ENCODE results near the gene UBLCP1.

DNA sequence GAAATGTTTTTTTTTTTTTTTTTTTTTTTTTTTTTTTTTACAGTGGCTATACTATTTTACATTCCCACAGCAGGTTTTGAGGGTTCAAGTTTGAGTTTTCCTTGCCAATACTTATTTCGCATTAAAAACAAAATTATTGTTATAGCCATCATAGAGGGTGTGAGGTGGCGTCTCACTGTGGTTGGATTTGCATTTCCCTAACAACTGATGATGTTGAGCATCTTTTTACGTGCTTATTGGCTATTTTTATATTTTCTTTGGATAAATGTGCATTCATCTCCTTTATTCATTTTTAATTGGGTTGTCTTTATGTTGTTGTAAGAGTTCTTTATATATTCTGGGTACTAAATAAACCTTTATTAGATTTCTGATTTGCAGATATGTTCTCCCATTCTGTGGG lies 18.9 kb upstream of the UBLCP1 start:
- TF ChIP-seq, protein P1, sequence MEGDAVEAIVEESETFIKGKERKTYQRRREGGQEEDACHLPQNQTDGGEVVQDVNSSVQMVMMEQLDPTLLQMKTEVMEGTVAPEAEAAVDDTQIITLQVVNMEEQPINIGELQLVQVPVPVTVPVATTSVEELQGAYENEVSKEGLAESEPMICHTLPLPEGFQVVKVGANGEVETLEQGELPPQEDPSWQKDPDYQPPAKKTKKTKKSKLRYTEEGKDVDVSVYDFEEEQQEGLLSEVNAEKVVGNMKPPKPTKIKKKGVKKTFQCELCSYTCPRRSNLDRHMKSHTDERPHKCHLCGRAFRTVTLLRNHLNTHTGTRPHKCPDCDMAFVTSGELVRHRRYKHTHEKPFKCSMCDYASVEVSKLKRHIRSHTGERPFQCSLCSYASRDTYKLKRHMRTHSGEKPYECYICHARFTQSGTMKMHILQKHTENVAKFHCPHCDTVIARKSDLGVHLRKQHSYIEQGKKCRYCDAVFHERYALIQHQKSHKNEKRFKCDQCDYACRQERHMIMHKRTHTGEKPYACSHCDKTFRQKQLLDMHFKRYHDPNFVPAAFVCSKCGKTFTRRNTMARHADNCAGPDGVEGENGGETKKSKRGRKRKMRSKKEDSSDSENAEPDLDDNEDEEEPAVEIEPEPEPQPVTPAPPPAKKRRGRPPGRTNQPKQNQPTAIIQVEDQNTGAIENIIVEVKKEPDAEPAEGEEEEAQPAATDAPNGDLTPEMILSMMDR (IDR thresholded peaks at IDR 0.05): no peak
- TF ChIP-seq POLR2A (IDR thresholded peaks at IDR 0.05): no peak
